Activated CD4-positive, alpha-beta T cell treated with anti-CD3 and anti-CD28 coated beads, Interleukin-2, amount 50 U/mL, for 24 hours (primary cell): ENCODE data around the gene LAMTOR1.

Experiments
- DNase-seq, 2 donors: peaks; one replicate each; pipeline ENCODE4 v3.0.0-alpha.2; 2020; ENCODE audit warnings: low read depth in 1 of 2, low spot score in 1 of 2

LAMTOR1 gene

GRCh38 chr11:72119198-72119597, 16.1 kb upstream of the LAMTOR1 start:
- no peak for DNase-seq

GRCh38 chr11:72116019-72116755, 13.1 kb upstream of the LAMTOR1 start:
- DNase-seq, result no peak

- no peak for DNase-seq
These were observed 11.5 kb upstream of the LAMTOR1 start for GRCh38 chr11:72114570-72114969.

GRCh38 chr11:72112978-72113808, 10.1 kb upstream of the LAMTOR1 start:
- no peak for DNase-seq

GRCh38 chr11:72112143-72112977, 9.3 kb upstream of the LAMTOR1 start, which contains the start of gene ANAPC15:
Gene ANAPC15, minus strand, starts transcription at chr11:72112695. Its CDS starts 1,419 bp downstream, at chr11:72111276.
- peak; percentile 98 to 100 for DNase-seq

- no peak for DNase-seq
These were observed 8.4 kb upstream of the LAMTOR1 start for GRCh38 chr11:72111300-72112142.

GRCh38 chr11:72105888-72106287, 2.8 kb upstream of the LAMTOR1 start, which contains the start of gene TOMT:
Gene TOMT, plus strand, starts transcription at chr11:72105924. Its CDS starts 28 bp downstream, at chr11:72105952.
- DNase-seq, result no peak

GRCh38 chr11:72103754-72104167, 664 bp upstream of the LAMTOR1 start:
- no peak for DNase-seq

GRCh38 chr11:72102631-72102945, 509 bp downstream of the LAMTOR1 start:
- no peak for DNase-seq

GRCh38 chr11:72102162-72102561, 935 bp downstream of the LAMTOR1 start:
- no peak for DNase-seq

GRCh38 chr11:72100462-72100861, 2.6 kb downstream of the LAMTOR1 start:
- no peak for DNase-seq

- no peak for DNase-seq
These were observed 3.1 kb downstream of the LAMTOR1 start for GRCh38 chr11:72100009-72100408.

GRCh38 chr11:72098741-72099140, 4.4 kb downstream of the LAMTOR1 start:
- no peak for DNase-seq

- DNase-seq, result peak; percentile 28 to 56
These were observed 11.8 kb downstream of the LAMTOR1 start for GRCh38 chr11:72091292-72091691.

- DNase-seq, result no peak
These were observed 14.9 kb downstream of the LAMTOR1 start for GRCh38 chr11:72088076-72088808.

- no peak for DNase-seq
These were observed 17.3 kb downstream of the LAMTOR1 start for GRCh38 chr11:72085621-72086351.

GRCh38 chr11:72084965-72085364, 18.1 kb downstream of the LAMTOR1 start:
- no peak for DNase-seq

- no peak for DNase-seq
These were observed 19.0 kb downstream of the LAMTOR1 start for GRCh38 chr11:72084076-72084475.

- DNase-seq, result no peak
These were observed 19.7 kb downstream of the LAMTOR1 start for GRCh38 chr11:72083414-72083813.
